H9 (cell line): Measurements from ENCODE around the gene MRPL55. TPM values are rescaled to one million over a fixed set of nuclear protein-coding genes. Genes with fewer than 3 reads are reported as not detected.

Experiments used
- DNase-seq: peaks from one replicate; pipeline ENCODE4 v3.0.0-alpha.2; 2017
- H2AFZ ChIP-seq: one replicate; pipeline ENCODE4 v1.6.1; 2013; ENCODE audit warnings: mild to moderate bottlenecking, low read length, control low read depth, moderate library complexity
- H2AK5ac ChIP-seq: 2 replicates; pipeline ENCODE4 v1.6.1; 2013; ENCODE audit warnings: low read length, control low read depth, mixed read lengths; ENCODE audit not compliant: insufficient read length
- H2BK120ac ChIP-seq: one replicate; pipeline ENCODE4 v1.6.1; 2013; ENCODE audit warnings: low read depth, mild to moderate bottlenecking, low read length, control low read depth, inconsistent platforms; ENCODE audit not compliant: poor library complexity, severe bottlenecking
- H2BK12ac ChIP-seq: 2 replicates; pipeline ENCODE4 v1.6.1; 2013; ENCODE audit warnings: low read length, control low read depth, mixed read lengths, low read depth; ENCODE audit not compliant: insufficient read length
- H2BK15ac ChIP-seq: 2 replicates; pipeline ENCODE4 v1.6.1; 2013; ENCODE audit warnings: low read depth, low read length, control low read depth
- H2BK20ac ChIP-seq: one replicate; pipeline ENCODE4 v1.6.1; 2013; ENCODE audit warnings: low read depth, mild to moderate bottlenecking, low read length, control low read depth, inconsistent platforms; ENCODE audit not compliant: poor library complexity, severe bottlenecking
- H2BK5ac ChIP-seq: 2 replicates; pipeline ENCODE4 v1.6.1; 2013; ENCODE audit warnings: low read length, control low read depth, mixed read lengths; ENCODE audit not compliant: insufficient read length
- H3K14ac ChIP-seq: 2 replicates; pipeline ENCODE4 v1.6.1; 2013; ENCODE audit warnings: low read length, control low read depth; ENCODE audit not compliant: insufficient read depth
- H3K18ac ChIP-seq: 2 replicates; pipeline ENCODE4 v1.6.1; 2013; ENCODE audit warnings: low read depth, mild to moderate bottlenecking, mixed read lengths, low read length, control low read depth; ENCODE audit not compliant: insufficient read length
- H3K23ac ChIP-seq: 2 replicates; pipeline ENCODE4 v1.6.1; 2013; ENCODE audit warnings: low read length, control low read depth, mixed read lengths, low read depth; ENCODE audit not compliant: insufficient read length
- H3K23me2 ChIP-seq: 2 replicates; pipeline ENCODE4 v1.6.1; 2013; ENCODE audit warnings: low read depth, mild to moderate bottlenecking, mixed read lengths, low read length, control low read depth; ENCODE audit not compliant: insufficient read length, poor library complexity, severe bottlenecking
- H3K27ac ChIP-seq: 2 replicates; pipeline ENCODE4 v1.5.1; 2013; ENCODE audit warnings: low read length, control low read depth, mixed read lengths, low read depth; ENCODE audit not compliant: insufficient read length
- H3K27me3 ChIP-seq: 2 replicates; pipeline ENCODE4 v1.6.1; 2013; ENCODE audit warnings: low read length, control low read depth, inconsistent platforms; ENCODE audit not compliant: insufficient read depth
- H3K4ac ChIP-seq: 2 replicates; pipeline ENCODE4 v1.6.1; 2013; ENCODE audit warnings: low read depth, mild to moderate bottlenecking, control low read depth, inconsistent platforms, low read length, moderate library complexity
- H3K4me1 ChIP-seq: 2 replicates; pipeline ENCODE4 v1.6.1; 2013; ENCODE audit warnings: low read length, control low read depth, inconsistent platforms; ENCODE audit not compliant: insufficient read depth
- H3K4me2 ChIP-seq: 2 replicates; pipeline ENCODE4 v1.6.1; 2013; ENCODE audit warnings: low read length, control low read depth, mixed read lengths; ENCODE audit not compliant: insufficient read length, insufficient read depth
- H3K56ac ChIP-seq: 2 replicates; pipeline ENCODE4 v1.6.1; 2013; ENCODE audit warnings: low read depth, mild to moderate bottlenecking, mixed read lengths, low read length, control low read depth; ENCODE audit not compliant: insufficient read length
- H3K79me1 ChIP-seq: 2 replicates; pipeline ENCODE4 v1.6.1; 2013; ENCODE audit warnings: low read depth, mild to moderate bottlenecking, moderate library complexity, low read length, control low read depth, inconsistent platforms; ENCODE audit not compliant: insufficient read depth, poor library complexity, severe bottlenecking
- H3K79me2 ChIP-seq: 2 replicates; pipeline ENCODE4 v1.6.1; 2013; ENCODE audit warnings: low read length, control low read depth, inconsistent platforms; ENCODE audit not compliant: insufficient read depth
- H3K9ac ChIP-seq: 2 replicates; pipeline ENCODE4 v1.6.1; 2013; ENCODE audit warnings: low read length, control low read depth, mixed read lengths; ENCODE audit not compliant: insufficient read length; ENCODE audit errors: extremely low read depth
- H3K9me3 ChIP-seq: one replicate; pipeline ENCODE4 v1.6.1; 2013; ENCODE audit warnings: low read depth, low read length, inconsistent platforms; ENCODE audit not compliant: control insufficient read depth
- H3T11ph ChIP-seq: one replicate; pipeline ENCODE4 v1.6.1; 2013; ENCODE audit warnings: mild to moderate bottlenecking, low read length, control low read depth, inconsistent platforms
- H4K20me1 ChIP-seq: one replicate; pipeline ENCODE4 v1.6.1; 2013; ENCODE audit not compliant: control insufficient read depth, insufficient read length, insufficient read depth
- H4K5ac ChIP-seq: 2 replicates; pipeline ENCODE4 v1.6.1; 2013; ENCODE audit warnings: low read depth, mild to moderate bottlenecking, mixed read lengths, low read length, control low read depth; ENCODE audit not compliant: insufficient read length
- H4K8ac ChIP-seq: replicated peaks from 2 replicates; pipeline ENCODE4 v1.6.1; 2013; ENCODE audit warnings: low read length, control low read depth, mixed read lengths, low read depth; ENCODE audit not compliant: insufficient read length
- H4K91ac ChIP-seq: 2 replicates; pipeline ENCODE4 v1.6.1; 2013; ENCODE audit warnings: low read depth, mild to moderate bottlenecking, moderate library complexity, mixed read lengths, low read length, control low read depth; ENCODE audit not compliant: insufficient read length
- H3K27ac Mint-ChIP-seq, 3 experiments: 2 replicates in 2 of 3; 3 replicates in 1 of 3; pipeline ENCODE4 v1.8.0; 2020 to 2021; ENCODE audit warnings: mixed read lengths in 3 of 3, mild to moderate bottlenecking in 1 of 3, moderate library complexity in 1 of 3
- H3K27me3 Mint-ChIP-seq: 2 replicates; pipeline ENCODE4 v1.8.0; 2021; ENCODE audit warnings: low read depth, mild to moderate bottlenecking, moderate library complexity, mixed read lengths
- H3K36me3 Mint-ChIP-seq, 3 experiments: 2 replicates in 2 of 3; 3 replicates in 1 of 3; pipeline ENCODE4 v1.8.0; 2020 to 2021; ENCODE audit warnings: low read depth in 3 of 3, mixed read lengths in 3 of 3; ENCODE audit not compliant: insufficient read depth in 1 of 3
- H3K4me1 Mint-ChIP-seq, 2 experiments: 2 replicates each; pipeline ENCODE4 v1.8.0; 2020; ENCODE audit warnings: mixed read lengths in 2 of 2
- H3K4me3 Mint-ChIP-seq, 2 experiments: 2 replicates in 1 of 2; 3 replicates in 1 of 2; pipeline ENCODE4 v1.8.0; 2020 to 2021; ENCODE audit warnings: mild to moderate bottlenecking in 2 of 2, mixed read lengths in 2 of 2, moderate library complexity in 1 of 2
- H3K9me3 Mint-ChIP-seq, 2 experiments: 2 replicates in 1 of 2; 3 replicates in 1 of 2; pipeline ENCODE4 v1.8.0; 2020; ENCODE audit warnings: mild to moderate bottlenecking in 2 of 2, mixed read lengths in 2 of 2, moderate library complexity in 1 of 2
- WGBS: extraction: QIAGEN DNeasy Blood & Tissue Kit; methylation state at CpG from one replicate; pipeline ENCODE4 v1.1.7; 2013; ENCODE audit warnings: missing lambda C conversion rate, low lambda C conversion rate, mixed read lengths; ENCODE audit not compliant: insufficient read length; ENCODE audit errors: extremely low coverage; 5-methylcytosine and 5-hydroxymethylcytosine counted together
- total RNA-seq: library from RNA; stranded (reverse); gene quantifications from 2 replicates; pipeline ENCODE4 v1.2.1, GENCODE V29; 2021
- TF ChIP-seq, protein P1 (sequence below): fragments of 200-600 bp; sonication (generic); conservative IDR thresholded peaks from 3 replicates; pipeline ENCODE4 v1.8.0; 2021; ENCODE audit warnings: antibody characterized with exemption, mild to moderate bottlenecking

MRPL55 gene
- total RNA-seq, 1 experiment from 2014 or later: 62.3 TPM

DNA sequence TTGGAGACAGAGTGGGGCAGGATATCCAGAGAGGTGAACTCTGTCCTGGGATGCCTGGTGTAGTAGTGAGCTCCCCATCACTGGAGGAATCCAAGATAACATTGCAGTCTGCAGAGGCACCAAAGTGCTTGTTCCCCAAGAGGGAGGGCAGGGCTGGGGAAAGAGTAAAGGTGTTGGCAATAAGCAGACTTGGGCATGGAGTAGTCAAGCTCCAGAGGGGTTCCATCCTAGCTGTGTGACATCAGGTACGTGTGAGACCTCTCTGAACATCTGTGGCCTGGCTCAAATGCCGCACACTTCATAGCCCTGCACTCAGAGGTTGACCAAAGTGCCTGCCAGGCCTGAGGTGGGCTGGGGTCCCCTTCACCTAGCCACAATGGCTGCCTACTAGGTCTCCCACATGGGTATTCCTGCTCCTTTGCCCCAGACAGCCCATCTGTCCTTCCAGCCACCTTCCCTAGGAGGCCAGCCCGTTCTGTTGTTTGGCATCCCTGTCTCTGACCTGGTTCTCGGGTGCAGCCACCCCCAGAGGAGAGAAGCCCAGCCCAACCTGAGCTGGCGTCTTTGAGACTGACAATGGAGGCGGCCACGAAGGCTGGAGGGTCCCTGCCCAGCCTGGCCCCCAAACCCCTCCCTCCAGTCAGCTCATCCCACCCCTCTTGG is 29.4 kb downstream of the MRPL55 start:
- H3K9me3 ChIP-seq: no peaks in the 10 kb centered on the region
- no peak overlapping the region for H3K18ac ChIP-seq
- TF ChIP-seq, protein P1, sequence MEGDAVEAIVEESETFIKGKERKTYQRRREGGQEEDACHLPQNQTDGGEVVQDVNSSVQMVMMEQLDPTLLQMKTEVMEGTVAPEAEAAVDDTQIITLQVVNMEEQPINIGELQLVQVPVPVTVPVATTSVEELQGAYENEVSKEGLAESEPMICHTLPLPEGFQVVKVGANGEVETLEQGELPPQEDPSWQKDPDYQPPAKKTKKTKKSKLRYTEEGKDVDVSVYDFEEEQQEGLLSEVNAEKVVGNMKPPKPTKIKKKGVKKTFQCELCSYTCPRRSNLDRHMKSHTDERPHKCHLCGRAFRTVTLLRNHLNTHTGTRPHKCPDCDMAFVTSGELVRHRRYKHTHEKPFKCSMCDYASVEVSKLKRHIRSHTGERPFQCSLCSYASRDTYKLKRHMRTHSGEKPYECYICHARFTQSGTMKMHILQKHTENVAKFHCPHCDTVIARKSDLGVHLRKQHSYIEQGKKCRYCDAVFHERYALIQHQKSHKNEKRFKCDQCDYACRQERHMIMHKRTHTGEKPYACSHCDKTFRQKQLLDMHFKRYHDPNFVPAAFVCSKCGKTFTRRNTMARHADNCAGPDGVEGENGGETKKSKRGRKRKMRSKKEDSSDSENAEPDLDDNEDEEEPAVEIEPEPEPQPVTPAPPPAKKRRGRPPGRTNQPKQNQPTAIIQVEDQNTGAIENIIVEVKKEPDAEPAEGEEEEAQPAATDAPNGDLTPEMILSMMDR: no peak
- Mint-ChIP-seq H3K27ac (no peak overlapping the region), H3K27me3 (peaks cover 62% of the 10 kb centered on the region), H3K4me1 (peaks cover 33 to 51% of the 10 kb centered on the region in 2 experiments), H3K9me3 (0 out of 5 replicates have a peak, but pooled peaks cover 0 to 3% of the 10 kb centered on the region in 2 experiments), H3K4me3 (peak overlapping the region; percentile 4 to 46; a peak in 2 of 5 replicates), H3K36me3 (peaks cover 5 to 10% (median 6%) of the 10 kb centered on the region in 3 experiments)
- no peak overlapping the region for H3K27ac ChIP-seq
- no peak overlapping the region; the same call in 1 of the 2 replicates for H3K14ac ChIP-seq
- no peak overlapping the region for H2BK15ac ChIP-seq
- peaks cover 17% of the 10 kb centered on the region for H3K79me2 ChIP-seq
- H3K9ac ChIP-seq: no peak overlapping the region
- no peak overlapping the region for H2BK5ac ChIP-seq
- H4K91ac ChIP-seq: no peak overlapping the region
- H3K23me2 ChIP-seq: peaks cover 10% of the 10 kb centered on the region
- H3K4ac ChIP-seq: no peak overlapping the region
- no peak overlapping the region for H2AK5ac ChIP-seq
- no peak overlapping the region for H2BK12ac ChIP-seq
- peaks cover 5% of the 10 kb centered on the region for H3K79me1 ChIP-seq
- no peak overlapping the region for H2BK20ac ChIP-seq
- H4K20me1 ChIP-seq: no peaks in the 10 kb centered on the region
- H3K4me1 ChIP-seq: peaks cover 6% of the 10 kb centered on the region
- no peak overlapping the region for H3T11ph ChIP-seq
- H2BK120ac ChIP-seq: no peak overlapping the region
- no CpG with 5 or more reads among the region's 7 CpGs for WGBS
- no peak overlapping the region for H4K5ac ChIP-seq
- H3K23ac ChIP-seq: no peak overlapping the region
- no peak overlapping the region for H3K4me2 ChIP-seq
- peaks cover 25% of the 10 kb centered on the region; the same call in 1 of the 2 replicates for H3K27me3 ChIP-seq
- no peak overlapping the region for H3K56ac ChIP-seq
- DNase-seq: no peak
- H4K8ac ChIP-seq: no peak overlapping the region
- H2AFZ ChIP-seq: no peak overlapping the region
